ENCODE data around the gene RAD23B. TPM values are rescaled to one million over a fixed set of nuclear protein-coding genes. Genes with fewer than 3 reads are reported as not detected.

Gene RAD23B
- total and polyA plus RNA-seq, 4 donors: 69.8 to 130 (median 97.5) TPM

GRCh38 chr9:107325842-107326241 lies 42.8 kb downstream of the RAD23B start:
- H3K4me3 ChIP-seq (ENCODE audit: low read depth, low read length): no peak overlapping the region
- DNase-seq (ENCODE audit: low read depth in 4 of 6, low spot score in 6 of 6): no peak
- no peak overlapping the region for H3K27ac ChIP-seq (ENCODE audit: low read depth, low read length)
- no peaks in the 10 kb centered on the region for H3K27me3 ChIP-seq (ENCODE audit: control insufficient read depth, insufficient read depth, low read length)
- no peaks in the 10 kb centered on the region for H3K4me1 ChIP-seq (ENCODE audit: control insufficient read depth, insufficient read depth, low read length)
- no peaks in the 10 kb centered on the region for H3K9me3 ChIP-seq (ENCODE audit: control insufficient read depth, insufficient read depth, low read length)
- WGBS (ENCODE audit: insufficient coverage): no CpG with 5 or more reads among the region's 1 CpG
- peaks cover 13% of the 10 kb centered on the region for H3K36me3 ChIP-seq (ENCODE audit: control insufficient read depth, insufficient read depth, low read length)

- H3K27me3 ChIP-seq (ENCODE audit: control insufficient read depth, insufficient read depth, low read length): no peaks in the 10 kb centered on the region
- no peak overlapping the region for H3K4me3 ChIP-seq (ENCODE audit: low read depth, low read length)
- 97% methylated on average over 6 of the region's 7 CpGs for WGBS (ENCODE audit: insufficient coverage)
- H3K9me3 ChIP-seq (ENCODE audit: control insufficient read depth, insufficient read depth, low read length): no peaks in the 10 kb centered on the region
- H3K4me1 ChIP-seq (ENCODE audit: control insufficient read depth, insufficient read depth, low read length): no peaks in the 10 kb centered on the region
- no peak for DNase-seq (ENCODE audit: low read depth in 4 of 6, low spot score in 6 of 6)
- peaks cover 24% of the 10 kb centered on the region for H3K36me3 ChIP-seq (ENCODE audit: control insufficient read depth, insufficient read depth, low read length)
- H3K27ac ChIP-seq (ENCODE audit: low read depth, low read length): no peak overlapping the region
Measured at GRCh38 chr9:107328510-107328909, 45.4 kb downstream of the RAD23B start.

GRCh38 chr9:107330420-107330819 lies 47.3 kb downstream of the RAD23B start:
- Histone ChIP-seq H3K36me3 (ENCODE audit: control insufficient read depth, insufficient read depth, low read length) (peaks cover 25% of the 10 kb centered on the region), H3K27me3 (ENCODE audit: control insufficient read depth, insufficient read depth, low read length) (no peaks in the 10 kb centered on the region), H3K4me1 (ENCODE audit: control insufficient read depth, insufficient read depth, low read length) (no peaks in the 10 kb centered on the region), H3K4me3 (ENCODE audit: low read depth, low read length) (no peak overlapping the region), H3K9me3 (ENCODE audit: control insufficient read depth, insufficient read depth, low read length) (no peaks in the 10 kb centered on the region), H3K27ac (ENCODE audit: low read depth, low read length) (no peak overlapping the region)
- WGBS (ENCODE audit: insufficient coverage): no CpG with 5 or more reads among the region's 2 CpGs
- no peak for DNase-seq (ENCODE audit: low read depth in 4 of 6, low spot score in 6 of 6)

GRCh38 chr9:107332883-107333282 lies 49.8 kb downstream of the RAD23B start:
- H3K27ac ChIP-seq (ENCODE audit: low read depth, low read length): no peak overlapping the region
- no peak for DNase-seq (ENCODE audit: low read depth in 4 of 6, low spot score in 6 of 6)
- no peaks in the 10 kb centered on the region for H3K27me3 ChIP-seq (ENCODE audit: control insufficient read depth, insufficient read depth, low read length)
- no peak overlapping the region for H3K4me3 ChIP-seq (ENCODE audit: low read depth, low read length)
- 100% methylated on average over 2 of the region's 2 CpGs for WGBS (ENCODE audit: insufficient coverage)
- peaks cover 25% of the 10 kb centered on the region for H3K36me3 ChIP-seq (ENCODE audit: control insufficient read depth, insufficient read depth, low read length)
- peaks cover 7% of the 10 kb centered on the region for H3K4me1 ChIP-seq (ENCODE audit: control insufficient read depth, insufficient read depth, low read length)
- no peaks in the 10 kb centered on the region for H3K9me3 ChIP-seq (ENCODE audit: control insufficient read depth, insufficient read depth, low read length)

- DNase-seq (ENCODE audit: low read depth in 4 of 6, low spot score in 6 of 6): no peak
- Histone ChIP-seq H3K27me3 (ENCODE audit: control insufficient read depth, insufficient read depth, low read length) (no peaks in the 10 kb centered on the region), H3K36me3 (ENCODE audit: control insufficient read depth, insufficient read depth, low read length) (peaks cover 28% of the 10 kb centered on the region), H3K4me3 (ENCODE audit: low read depth, low read length) (no peak overlapping the region), H3K9me3 (ENCODE audit: control insufficient read depth, insufficient read depth, low read length) (no peaks in the 10 kb centered on the region), H3K4me1 (ENCODE audit: control insufficient read depth, insufficient read depth, low read length) (peaks cover 12% of the 10 kb centered on the region), H3K27ac (ENCODE audit: low read depth, low read length) (no peak overlapping the region)
- WGBS (ENCODE audit: insufficient coverage): no CpG with 5 or more reads among the region's 2 CpGs
Measured at GRCh38 chr9:107333363-107333762, 50.3 kb downstream of the RAD23B start.

GRCh38 chr9:107334103-107334776 lies 51.2 kb downstream of the RAD23B start:
- no peaks in the 10 kb centered on the region for H3K9me3 ChIP-seq (ENCODE audit: control insufficient read depth, insufficient read depth, low read length)
- 93% methylated on average over 2 of the region's 4 CpGs for WGBS (ENCODE audit: insufficient coverage)
- H3K27me3 ChIP-seq (ENCODE audit: control insufficient read depth, insufficient read depth, low read length): no peaks in the 10 kb centered on the region
- DNase-seq (ENCODE audit: low read depth in 4 of 6, low spot score in 6 of 6): no peak
- H3K4me3 ChIP-seq (ENCODE audit: low read depth, low read length): no peak overlapping the region
- no peak overlapping the region for H3K27ac ChIP-seq (ENCODE audit: low read depth, low read length)
- H3K4me1 ChIP-seq (ENCODE audit: control insufficient read depth, insufficient read depth, low read length): peaks cover 17% of the 10 kb centered on the region
- H3K36me3 ChIP-seq (ENCODE audit: control insufficient read depth, insufficient read depth, low read length): peaks cover 29% of the 10 kb centered on the region

- Histone ChIP-seq H3K27ac (ENCODE audit: low read depth, low read length) (no peak overlapping the region), H3K27me3 (ENCODE audit: control insufficient read depth, insufficient read depth, low read length) (no peaks in the 10 kb centered on the region), H3K4me1 (ENCODE audit: control insufficient read depth, insufficient read depth, low read length) (peaks cover 17% of the 10 kb centered on the region), H3K9me3 (ENCODE audit: control insufficient read depth, insufficient read depth, low read length) (no peaks in the 10 kb centered on the region), H3K4me3 (ENCODE audit: low read depth, low read length) (no peak overlapping the region), H3K36me3 (ENCODE audit: control insufficient read depth, insufficient read depth, low read length) (peaks cover 29% of the 10 kb centered on the region)
- WGBS (ENCODE audit: insufficient coverage): 100% methylated on average over 1 of the region's 3 CpGs
- DNase-seq (ENCODE audit: low read depth in 4 of 6, low spot score in 6 of 6): no peak
Measured at GRCh38 chr9:107335331-107335730, 52.3 kb downstream of the RAD23B start.

- H3K27ac ChIP-seq (ENCODE audit: low read depth, low read length): no peak overlapping the region
- no peak overlapping the region for H3K4me3 ChIP-seq (ENCODE audit: low read depth, low read length)
- WGBS (ENCODE audit: insufficient coverage): 94% methylated on average over 4 of the region's 6 CpGs
- H3K9me3 ChIP-seq (ENCODE audit: control insufficient read depth, insufficient read depth, low read length): no peaks in the 10 kb centered on the region
- no peaks in the 10 kb centered on the region for H3K27me3 ChIP-seq (ENCODE audit: control insufficient read depth, insufficient read depth, low read length)
- peaks cover 17% of the 10 kb centered on the region for H3K4me1 ChIP-seq (ENCODE audit: control insufficient read depth, insufficient read depth, low read length)
- no peak for DNase-seq (ENCODE audit: low read depth in 4 of 6, low spot score in 6 of 6)
- peaks cover 28% of the 10 kb centered on the region for H3K36me3 ChIP-seq (ENCODE audit: control insufficient read depth, insufficient read depth, low read length)
Measured at GRCh38 chr9:107336718-107337360, 53.8 kb downstream of the RAD23B start.

GRCh38 chr9:107337676-107338590 lies 54.9 kb downstream of the RAD23B start:
- H3K4me1 ChIP-seq (ENCODE audit: control insufficient read depth, insufficient read depth, low read length): peaks cover 17% of the 10 kb centered on the region
- H3K4me3 ChIP-seq (ENCODE audit: low read depth, low read length): no peak overlapping the region
- H3K36me3 ChIP-seq (ENCODE audit: control insufficient read depth, insufficient read depth, low read length): peaks cover 28% of the 10 kb centered on the region
- H3K27me3 ChIP-seq (ENCODE audit: control insufficient read depth, insufficient read depth, low read length): no peaks in the 10 kb centered on the region
- no peaks in the 10 kb centered on the region for H3K9me3 ChIP-seq (ENCODE audit: control insufficient read depth, insufficient read depth, low read length)
- 44% methylated on average over 14 of the region's 16 CpGs for WGBS (ENCODE audit: insufficient coverage)
- H3K27ac ChIP-seq (ENCODE audit: low read depth, low read length): no peak overlapping the region
- peak in 2 of 6 donors; percentile 24 to 58 for DNase-seq (ENCODE audit: low read depth in 4 of 6, low spot score in 6 of 6)

Measured in spinal cord (tissue), 10 donors.